Measurements from ENCODE around the gene TMEM131.

Gene TMEM131

GRCh38 chr2:97797355-97797754 lies 198.4 kb downstream of the TMEM131 start:
- no peak for FAIRE-seq

- no peak for FAIRE-seq
Measured at GRCh38 chr2:97796465-97797126, 199.2 kb downstream of the TMEM131 start.

DNA sequence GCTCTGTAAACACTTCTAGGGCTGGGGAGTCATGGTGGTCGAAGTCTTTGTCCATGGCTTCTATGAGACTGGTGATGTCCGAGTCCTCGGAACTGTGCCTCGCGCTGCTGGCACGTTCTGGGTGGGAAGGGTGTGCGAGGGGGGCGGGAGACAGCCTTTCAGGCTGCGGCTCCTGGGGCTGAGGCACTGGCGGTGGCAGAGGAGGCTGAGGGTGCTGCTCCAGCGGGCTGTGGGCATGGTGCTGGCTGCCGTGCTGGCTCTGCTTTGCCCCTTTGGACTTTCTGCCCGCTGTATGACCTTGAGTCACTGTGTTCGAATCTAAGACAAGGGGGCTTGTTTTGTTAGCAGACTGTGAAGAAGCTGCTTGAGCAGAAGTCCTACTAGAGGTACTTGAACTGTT lies 203.3 kb downstream of the TMEM131 start:
- no peak for FAIRE-seq

GRCh38 chr2:97788986-97789644 lies 206.6 kb downstream of the TMEM131 start:
- FAIRE-seq: no peak

DNA sequence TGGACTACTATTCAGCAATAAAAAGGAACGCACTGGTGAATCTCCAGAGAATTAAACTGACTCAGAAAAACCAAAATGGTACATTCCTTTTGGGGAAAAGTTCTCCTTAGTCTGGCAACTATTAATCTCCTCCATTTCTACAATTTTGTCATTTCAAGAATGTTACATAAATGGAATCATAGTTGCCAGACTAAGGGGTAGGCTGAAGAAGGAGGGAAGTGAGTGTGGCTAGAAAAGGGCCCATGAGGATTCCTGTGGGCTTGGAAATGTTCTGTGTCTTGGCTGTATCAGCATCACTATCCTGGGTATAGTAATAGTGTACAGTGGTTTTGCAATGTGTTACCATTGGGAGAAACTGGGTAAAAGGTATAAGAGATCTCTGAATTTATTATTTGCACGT lies 209.9 kb downstream of the TMEM131 start:
- no peak for FAIRE-seq

DNA sequence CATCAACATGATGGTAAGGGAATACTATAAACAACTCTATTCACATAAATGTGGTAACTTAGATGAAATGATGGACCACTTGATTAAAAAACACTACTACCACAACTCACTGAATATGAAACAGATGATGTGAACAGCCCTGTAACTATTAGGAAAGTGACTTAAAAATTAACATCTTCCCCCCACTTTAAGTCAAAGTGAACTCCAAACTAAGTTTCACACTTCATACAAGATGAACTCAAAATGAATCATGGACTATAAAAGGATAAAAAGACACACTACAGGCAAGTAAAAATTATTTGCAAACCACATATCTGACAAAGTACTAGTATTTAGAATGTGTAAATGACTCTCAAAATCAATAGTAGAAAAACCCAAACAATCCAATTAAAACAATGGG lies 210.8 kb downstream of the TMEM131 start:
- no peak for FAIRE-seq

DNA sequence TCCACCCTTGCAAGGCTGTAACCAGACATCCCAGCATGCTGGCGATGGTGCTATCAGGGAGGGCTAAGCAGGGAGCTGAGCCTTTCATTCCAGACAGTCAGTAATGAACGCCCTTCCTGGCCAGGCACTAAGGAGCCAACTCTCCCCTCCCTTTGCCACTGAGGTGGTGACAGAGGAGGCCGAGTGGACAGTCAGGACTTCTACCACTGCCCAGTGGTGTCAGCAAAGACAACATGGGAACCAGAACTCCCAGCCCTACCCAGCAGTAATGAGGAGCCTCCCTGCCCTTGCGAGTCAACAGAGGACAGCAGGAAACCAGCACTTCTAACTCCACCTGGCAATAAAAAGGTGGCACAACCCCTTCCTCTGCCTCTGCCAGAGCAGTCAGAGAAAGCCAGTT lies 213.8 kb downstream of the TMEM131 start:
- no peak for FAIRE-seq

DNA sequence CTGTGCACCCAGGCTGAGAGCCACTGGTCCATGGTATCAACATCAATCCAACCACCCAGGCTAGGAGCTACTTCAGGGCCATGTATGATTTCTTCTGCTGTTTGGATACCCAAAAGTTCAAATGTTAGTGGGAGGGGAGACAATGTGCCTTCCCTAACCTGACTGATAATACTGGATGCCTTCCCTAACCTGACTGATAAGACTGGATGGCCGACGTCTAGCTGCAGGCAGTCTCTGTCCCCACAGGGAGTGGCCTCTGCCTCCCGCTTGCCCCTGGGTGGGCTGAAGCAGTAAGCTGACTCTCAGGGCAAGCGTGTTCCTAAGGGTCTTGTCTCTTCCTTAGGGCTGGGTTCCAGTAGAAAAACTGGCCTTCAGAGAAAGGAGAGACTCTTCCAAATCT lies 216.6 kb downstream of the TMEM131 start:
- no peak for FAIRE-seq

GRCh38 chr2:97775074-97775473 lies 220.7 kb downstream of the TMEM131 start:
- FAIRE-seq: no peak

GRCh38 chr2:97774425-97774824 lies 221.3 kb downstream of the TMEM131 start:
- FAIRE-seq: no peak

GRCh38 chr2:97770445-97770844 lies 225.3 kb downstream of the TMEM131 start:
- no peak for FAIRE-seq

GRCh38 chr2:97769711-97770110 lies 226.0 kb downstream of the TMEM131 start:
- no peak for FAIRE-seq

- FAIRE-seq: no peak
Measured at GRCh38 chr2:97769308-97769707, 226.4 kb downstream of the TMEM131 start.

DNA sequence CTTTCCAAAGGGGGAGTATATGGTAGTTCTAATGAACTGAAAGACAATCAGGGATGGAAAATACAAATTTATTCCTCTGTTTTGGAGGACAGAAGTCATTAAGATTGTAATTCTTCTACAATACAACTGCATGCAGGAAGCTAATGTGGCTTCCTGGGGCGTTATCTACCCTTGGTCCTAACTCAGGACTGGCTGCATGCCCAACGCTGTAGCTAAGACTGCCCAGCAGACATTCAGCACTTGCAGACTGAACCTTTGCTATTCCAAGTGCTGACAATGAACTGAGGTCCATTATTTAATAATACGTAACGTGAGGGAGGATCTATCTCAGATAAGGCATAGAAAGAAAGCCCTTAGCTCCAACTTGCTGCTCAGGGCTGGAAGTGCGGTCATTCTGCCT lies 229.2 kb downstream of the TMEM131 start:
- FAIRE-seq: no peak

- no peak for FAIRE-seq
Measured at GRCh38 chr2:97765933-97766332, 229.8 kb downstream of the TMEM131 start.

DNA sequence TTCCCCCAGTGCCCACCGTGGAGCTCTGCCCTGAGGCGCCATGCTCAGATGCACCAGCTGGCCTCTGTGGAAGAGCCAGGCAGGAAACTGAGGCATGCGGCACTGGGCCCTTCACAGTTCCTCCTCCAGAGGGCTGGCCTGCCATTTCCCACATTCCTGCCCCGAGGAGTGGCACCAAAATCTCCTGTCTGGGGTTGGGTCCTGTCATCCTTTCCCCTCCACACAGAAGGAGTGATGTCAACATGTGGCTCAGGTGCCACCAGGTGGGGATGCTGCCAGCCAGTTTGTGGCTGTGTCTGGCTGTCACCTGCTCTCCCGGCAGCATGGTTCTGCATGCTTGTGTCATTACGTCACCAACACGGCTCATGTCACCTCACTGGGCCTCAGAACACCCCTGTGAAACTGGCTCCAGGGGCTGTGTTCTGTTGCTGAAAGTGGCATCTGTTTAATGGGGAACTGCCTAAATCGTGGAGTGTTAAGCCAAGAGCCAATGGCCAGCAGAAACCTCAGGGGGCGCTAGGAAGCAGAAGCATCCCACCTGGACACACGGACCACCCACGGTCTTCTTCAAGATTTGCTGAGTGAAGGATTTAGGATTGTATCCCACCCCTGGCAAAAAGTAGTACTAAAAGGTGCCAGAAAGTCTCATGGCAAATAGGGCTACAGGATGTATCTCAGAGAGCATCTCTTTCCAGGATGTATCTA lies 231.0 kb downstream of the TMEM131 start:
- no peak for FAIRE-seq

- no peak for FAIRE-seq
Measured at GRCh38 chr2:97763176-97763845, 232.4 kb downstream of the TMEM131 start.

DNA sequence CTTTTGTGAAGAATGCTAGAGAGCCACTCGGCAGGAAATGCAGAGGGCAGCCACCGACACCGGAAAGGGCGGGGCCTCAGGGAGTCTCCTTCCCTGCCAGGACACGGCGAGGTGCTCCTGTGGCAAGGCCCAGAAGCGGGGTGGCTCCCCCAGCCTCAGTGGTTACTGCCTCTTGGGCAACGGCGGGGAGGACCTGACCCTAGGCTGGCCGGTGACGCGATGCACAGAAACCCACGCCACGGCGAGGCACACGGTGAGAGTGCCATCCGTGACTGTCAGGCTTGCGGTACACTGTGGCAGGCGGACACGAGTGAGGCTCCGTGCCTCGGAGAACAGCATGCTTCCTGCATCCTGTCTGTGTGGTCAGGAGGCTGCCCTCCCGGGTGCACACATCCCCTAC lies 234.6 kb downstream of the TMEM131 start:
- no peak for FAIRE-seq

GRCh38 chr2:97760480-97761049 lies 235.2 kb downstream of the TMEM131 start:
- FAIRE-seq: no peak

DNA sequence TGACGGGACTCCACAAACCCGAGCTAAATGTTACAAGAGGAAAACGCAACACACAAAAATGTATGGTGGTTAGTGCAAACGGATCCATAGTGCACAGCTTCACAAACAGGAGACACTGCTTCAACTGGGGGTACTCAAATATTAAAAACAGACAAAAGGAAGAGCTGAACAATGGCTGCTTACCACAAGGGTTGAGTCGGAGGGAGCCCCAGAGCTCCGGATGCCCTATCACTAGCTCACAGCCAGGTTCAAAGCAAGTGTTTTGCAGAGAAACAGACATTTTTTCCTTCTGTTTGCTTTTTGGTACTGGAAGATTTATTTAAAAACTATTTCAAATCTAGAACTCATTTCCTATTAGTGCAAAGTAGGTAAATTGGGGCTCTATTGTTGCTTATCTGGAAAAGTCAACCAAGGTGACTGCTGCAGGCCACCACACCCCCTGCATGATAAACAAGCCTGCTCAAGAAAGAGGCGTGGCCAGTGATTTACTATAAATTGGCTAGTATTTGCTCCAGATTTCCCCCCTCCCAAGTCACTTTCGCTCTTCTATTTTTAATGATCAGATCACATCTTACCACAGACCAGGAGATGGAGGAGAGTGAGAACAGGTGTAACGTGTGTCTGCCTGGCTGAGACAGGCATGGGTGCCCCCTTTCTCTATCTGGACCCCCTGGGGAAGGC lies 235.9 kb downstream of the TMEM131 start:
- no peak for FAIRE-seq

GRCh38 chr2:97758131-97758705 lies 237.5 kb downstream of the TMEM131 start:
- no peak for FAIRE-seq

DNA sequence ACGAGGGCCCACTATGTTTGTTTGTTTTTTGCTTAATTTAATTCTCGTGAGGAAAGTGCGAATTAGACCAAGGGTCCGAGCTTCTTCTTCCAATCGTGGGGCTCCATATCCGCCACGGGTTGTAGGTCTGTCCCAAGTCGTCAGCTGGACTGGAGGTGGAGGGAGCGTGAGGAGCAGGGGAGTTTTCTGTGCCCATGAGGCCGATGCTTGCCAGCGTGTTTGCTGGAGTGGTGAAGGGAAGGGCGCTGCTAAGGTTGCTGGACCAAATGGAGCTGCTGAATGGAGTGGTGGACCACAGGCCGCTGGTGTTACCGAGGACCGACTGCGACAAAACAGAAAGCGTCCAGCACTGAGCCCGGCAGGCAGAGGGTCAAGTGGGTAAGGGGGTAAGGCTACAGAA lies 238.7 kb downstream of the TMEM131 start:
- no peak for FAIRE-seq
